Liver (tissue), 9 donors: Measurements from ENCODE around the gene SPATS2L. TPM values are rescaled to one million over a fixed set of nuclear protein-coding genes. Genes with fewer than 3 reads are reported as not detected.
A peak's percentile ranks its signal among the peaks of the same experiment; 100 is the strongest.

ENCODE experiments used
- DNase-seq: peaks from one replicate; pipeline ENCODE4 v3.0.0-alpha.2; 2017; ENCODE audit warnings: low spot score
- H3K27ac ChIP-seq, 2 donors: one replicate each; pipeline ENCODE4 v1.7.0; 2013; ENCODE audit warnings: inconsistent platforms in 2 of 2, low read length in 2 of 2, control low read depth in 1 of 2, low read depth in 1 of 2, mild to moderate bottlenecking in 1 of 2
- H3K27me3 ChIP-seq, 4 donors: one replicate each; pipeline versions ENCODE4 v1.6.1 to v1.7.0; 2013; ENCODE audit warnings: low read length in 3 of 4, inconsistent platforms in 1 of 4, mild to moderate bottlenecking in 1 of 4, moderate library complexity in 1 of 4; ENCODE audit not compliant: control insufficient read depth in 4 of 4, insufficient read depth in 4 of 4
- H3K36me3 ChIP-seq, 4 donors: one replicate each; pipeline versions ENCODE4 v1.6.1 to v1.7.0; 2013; ENCODE audit warnings: low read length in 3 of 4, mild to moderate bottlenecking in 3 of 4, low read depth in 1 of 4, moderate library complexity in 1 of 4; ENCODE audit not compliant: control insufficient read depth in 4 of 4, insufficient read depth in 3 of 4
- H3K4me1 ChIP-seq, 4 donors: one replicate each; pipeline versions ENCODE4 v1.6.1 to v1.7.0; 2013; ENCODE audit warnings: low read length in 3 of 4, mild to moderate bottlenecking in 3 of 4, moderate library complexity in 1 of 4; ENCODE audit not compliant: control insufficient read depth in 4 of 4, insufficient read depth in 4 of 4
- H3K4me3 ChIP-seq, 3 donors: one replicate each; pipeline versions ENCODE4 v1.6.1 to v1.7.0; 2013; ENCODE audit warnings: low read length in 3 of 3, control low read depth in 1 of 3, low read depth in 1 of 3, mild to moderate bottlenecking in 1 of 3
- H3K9ac ChIP-seq, 2 donors: one replicate each; pipeline ENCODE4 v1.7.0; 2013; ENCODE audit warnings: low read length in 2 of 2, mild to moderate bottlenecking in 2 of 2, moderate library complexity in 2 of 2, control low read depth in 1 of 2, low read depth in 1 of 2
- H3K9me3 ChIP-seq, 4 donors: one replicate each; pipeline versions ENCODE4 v1.6.1 to v1.7.0; 2013; ENCODE audit warnings: low read length in 3 of 4; ENCODE audit not compliant: control insufficient read depth in 4 of 4
- FOXA1 ChIP-seq: IDR thresholded peaks from 2 replicates; pipeline ENCODE4 v1.6.1; 2016; ENCODE audit warnings: antibody characterized with exemption
- FOXA2 ChIP-seq: IDR thresholded peaks from 2 replicates; pipeline ENCODE4 v1.6.1; 2016; ENCODE audit warnings: antibody characterized with exemption
- HNF4A ChIP-seq, 2 donors: conservative IDR thresholded peaks; 2 replicates each; pipeline ENCODE4 v1.6.1; 2016; ENCODE audit warnings: antibody characterized with exemption in 2 of 2, mild to moderate bottlenecking in 2 of 2
- JUND ChIP-seq, 2 donors: IDR thresholded peaks; 2 replicates each; pipeline ENCODE4 v1.6.1; 2016; ENCODE audit warnings: antibody characterized with exemption in 2 of 2
- NR2F2 ChIP-seq: IDR thresholded peaks from 2 replicates; pipeline ENCODE4 v1.6.1; 2016; ENCODE audit warnings: antibody characterized with exemption
- RXRA ChIP-seq, 2 donors: IDR thresholded peaks; 2 replicates each; pipeline ENCODE4 v1.6.1; 2017 to 2018; ENCODE audit warnings: antibody characterized with exemption in 2 of 2, mild to moderate bottlenecking in 1 of 2
- TAF1 ChIP-seq: conservative IDR thresholded peaks from 2 replicates; pipeline ENCODE4 v1.6.1; 2016; ENCODE audit warnings: antibody characterized with exemption, mild to moderate bottlenecking
- WGBS: extraction: QIAGEN DNeasy Blood & Tissue Kit; methylation state at CpG from one replicate; pipeline ENCODE4 v1.1.7; 2013; 5-methylcytosine and 5-hydroxymethylcytosine counted together
- polyA plus RNA-seq, 2 donors: library from polyadenylated mRNA; stranded (reverse) in 1 of 2; unstranded in 1 of 2; fragments of 200-250 nt in 1 of 2; fragments of >200 nt in 1 of 2; fragmentation: Nextera tagmentation in 1 of 2; extraction: Ambion mirVana in 1 of 2; gene quantifications; one replicate each; pipeline versions ENCODE4 v1.2.1 to v1.2.3, GENCODE V29; 2013 to 2015
- total RNA-seq, 2 donors: library from RNA; depleted of rRNA; stranded (reverse); fragments of >200 nt; gene quantifications; one replicate each; pipeline ENCODE4 v1.2.3, GENCODE V29; 2014
- TF ChIP-seq, protein P1 (sequence below): fragments of 150-350 bp; IDR thresholded peaks from 2 replicates; pipeline ENCODE4 v1.5.1; 2017; ENCODE audit warnings: improper control_type of control experiment, low read depth, low read length; ENCODE audit not compliant: missing input control
- TF ChIP-seq, protein P2 (sequence below): IDR thresholded peaks from 2 replicates; pipeline ENCODE4 v1.6.1; 2016; ENCODE audit warnings: antibody characterized with exemption
- donor health status: healthy.
- donor health status: healthy.
- donor health status: healthy.
- donor health status: healthy.
- donor health status: healthy.

SPATS2L gene
- total and polyA plus RNA-seq, 4 donors: 31.4 to 49.9 (median 42.4) TPM

DNA sequence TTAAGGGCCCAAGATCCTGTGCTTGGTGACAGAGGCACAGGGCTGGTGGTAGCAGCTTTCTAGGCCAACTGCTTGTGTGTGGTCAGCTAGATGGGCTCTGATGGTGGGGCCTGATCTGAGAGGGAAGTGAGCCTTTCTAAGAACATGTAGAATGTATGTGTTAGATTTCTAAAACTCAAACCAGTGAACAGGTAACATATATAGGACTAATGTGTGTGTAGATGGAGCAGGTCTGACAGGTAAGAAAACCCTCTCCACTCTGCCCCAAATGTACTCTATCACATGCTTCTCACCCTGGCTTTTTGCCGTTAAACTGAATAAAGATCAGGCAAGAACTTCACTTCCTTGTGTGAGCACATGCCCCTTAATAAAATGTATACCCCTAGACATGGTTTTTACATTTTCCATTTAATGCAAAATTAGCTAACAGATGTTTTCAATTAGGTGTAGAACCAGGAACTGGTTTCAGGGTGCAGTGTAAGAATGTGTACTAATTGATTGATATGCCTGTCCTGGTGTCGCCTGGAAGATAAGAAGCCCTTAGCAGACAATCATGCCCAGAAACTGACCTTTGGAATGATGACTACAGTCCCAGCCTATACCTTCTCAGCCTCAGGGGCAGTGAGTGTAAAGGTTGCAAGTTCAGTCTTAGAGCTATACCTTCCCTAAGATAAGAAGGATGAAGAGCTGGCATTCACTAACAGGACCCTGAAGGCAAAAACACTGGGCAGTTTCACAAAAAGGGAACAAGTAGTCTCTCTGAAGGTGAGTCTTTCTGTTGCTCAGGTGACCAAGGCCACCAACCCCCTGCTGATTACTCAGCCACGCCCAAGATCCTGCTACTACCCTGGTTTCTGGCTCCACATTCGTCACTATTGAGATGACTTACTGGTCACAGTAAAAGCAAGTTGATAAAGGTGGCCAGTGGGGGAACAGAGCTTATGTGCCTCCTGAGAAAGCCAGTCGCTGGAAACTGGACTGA lies 71.2 kb downstream of the SPATS2L start:
- no peak for DNase-seq
- H3K27me3 ChIP-seq: no peaks in the 10 kb centered on the region
- TF ChIP-seq HNF4A (conservative IDR thresholded peaks at IDR 0.05): peak; percentile 41 to 51
- no peak for TF ChIP-seq FOXA1
- WGBS: 59% methylated on average over 5 of the region's 5 CpGs
- no peaks in the 10 kb centered on the region for H3K9me3 ChIP-seq
- H3K4me1 ChIP-seq: peaks cover 12 to 60% (median 51%) of the 10 kb centered on the region in 4 donors
- H3K4me3 ChIP-seq: no peak overlapping the region
- peak overlapping the region; percentile 70 to 91 for H3K27ac ChIP-seq
- H3K9ac ChIP-seq: no peak overlapping the region
- H3K36me3 ChIP-seq: no peaks in the 10 kb centered on the region

DNA sequence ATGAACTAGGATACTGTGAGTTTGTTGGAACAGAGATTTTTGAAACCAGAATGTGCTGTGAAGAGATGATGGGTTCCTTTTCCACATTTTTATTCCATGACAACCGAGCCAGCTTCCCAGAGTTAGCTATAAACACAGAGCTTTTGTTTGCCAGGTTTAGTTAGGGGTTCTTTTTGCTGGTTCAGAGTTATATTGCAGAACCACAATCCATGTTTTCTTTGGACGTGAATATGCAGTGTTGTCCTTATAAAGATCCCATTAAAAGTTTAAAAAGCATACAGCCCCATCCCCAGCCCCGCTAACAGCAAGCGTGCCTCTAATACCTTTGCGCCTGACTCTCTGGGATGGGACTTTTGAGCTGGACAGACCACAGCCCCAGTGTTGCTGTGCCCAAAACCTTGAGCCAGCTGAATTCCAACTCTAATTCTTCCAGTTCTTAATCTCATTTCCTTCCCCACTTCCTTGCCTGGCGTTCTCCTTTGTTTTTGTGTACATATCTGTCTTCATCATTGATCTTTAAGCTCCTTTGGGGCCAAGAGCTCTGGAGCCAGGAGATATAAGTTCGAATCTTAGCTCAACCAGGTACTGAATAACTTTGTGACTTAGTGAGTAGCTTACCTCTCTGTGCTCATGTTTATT lies 72.3 kb downstream of the SPATS2L start:
- DNase-seq: no peak
- TF ChIP-seq TAF1: no peak
- TF ChIP-seq JUND (IDR thresholded peaks at IDR 0.05): no peak
- no peak for TF ChIP-seq FOXA1
- TF ChIP-seq, protein P1, sequence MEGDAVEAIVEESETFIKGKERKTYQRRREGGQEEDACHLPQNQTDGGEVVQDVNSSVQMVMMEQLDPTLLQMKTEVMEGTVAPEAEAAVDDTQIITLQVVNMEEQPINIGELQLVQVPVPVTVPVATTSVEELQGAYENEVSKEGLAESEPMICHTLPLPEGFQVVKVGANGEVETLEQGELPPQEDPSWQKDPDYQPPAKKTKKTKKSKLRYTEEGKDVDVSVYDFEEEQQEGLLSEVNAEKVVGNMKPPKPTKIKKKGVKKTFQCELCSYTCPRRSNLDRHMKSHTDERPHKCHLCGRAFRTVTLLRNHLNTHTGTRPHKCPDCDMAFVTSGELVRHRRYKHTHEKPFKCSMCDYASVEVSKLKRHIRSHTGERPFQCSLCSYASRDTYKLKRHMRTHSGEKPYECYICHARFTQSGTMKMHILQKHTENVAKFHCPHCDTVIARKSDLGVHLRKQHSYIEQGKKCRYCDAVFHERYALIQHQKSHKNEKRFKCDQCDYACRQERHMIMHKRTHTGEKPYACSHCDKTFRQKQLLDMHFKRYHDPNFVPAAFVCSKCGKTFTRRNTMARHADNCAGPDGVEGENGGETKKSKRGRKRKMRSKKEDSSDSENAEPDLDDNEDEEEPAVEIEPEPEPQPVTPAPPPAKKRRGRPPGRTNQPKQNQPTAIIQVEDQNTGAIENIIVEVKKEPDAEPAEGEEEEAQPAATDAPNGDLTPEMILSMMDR: no peak
- TF ChIP-seq, protein P2, sequence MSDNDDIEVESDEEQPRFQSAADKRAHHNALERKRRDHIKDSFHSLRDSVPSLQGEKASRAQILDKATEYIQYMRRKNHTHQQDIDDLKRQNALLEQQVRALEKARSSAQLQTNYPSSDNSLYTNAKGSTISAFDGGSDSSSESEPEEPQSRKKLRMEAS: no peak
- no peak for TF ChIP-seq HNF4A (conservative IDR thresholded peaks at IDR 0.05)
- Histone ChIP-seq H3K36me3 (no peaks in the 10 kb centered on the region), H3K27ac (peak overlapping the region; percentile 70 to 91), H3K4me1 (peaks cover 13 to 59% (median 47%) of the 10 kb centered on the region in 4 donors), H3K9ac (no peak overlapping the region), H3K27me3 (no peaks in the 10 kb centered on the region), H3K4me3 (no peak overlapping the region), H3K9me3 (no peaks in the 10 kb centered on the region)
- WGBS: 72% methylated on average over 7 of the region's 7 CpGs

DNA sequence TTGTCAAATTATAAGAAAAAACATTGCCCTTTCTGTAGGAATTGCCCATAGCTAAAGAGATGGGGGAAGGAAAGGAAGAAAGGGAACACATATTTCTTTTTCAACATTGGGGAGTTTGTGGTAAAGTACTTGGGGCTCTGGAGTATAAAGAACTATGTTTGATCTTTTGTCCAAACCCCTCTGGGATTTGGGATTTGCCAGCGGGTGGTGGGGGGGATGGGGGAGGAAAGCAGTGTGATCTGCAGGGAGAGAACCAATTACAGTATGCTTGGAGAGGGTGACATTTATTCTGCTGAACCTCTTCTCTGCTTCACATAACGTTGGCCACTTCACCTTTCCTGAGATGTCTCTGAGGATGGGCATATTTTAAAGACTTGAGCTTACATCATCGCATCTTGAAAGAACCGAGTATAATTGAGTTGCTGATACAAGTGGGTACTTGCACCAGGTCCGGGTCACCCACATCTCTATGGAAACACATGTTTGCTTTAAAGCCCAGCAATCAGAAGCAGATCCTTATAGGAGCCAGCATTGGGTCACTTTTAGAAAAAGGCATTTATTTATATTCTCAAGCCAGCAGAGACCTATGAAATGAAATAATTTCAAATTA lies 73.1 kb downstream of the SPATS2L start:
- Histone ChIP-seq H3K27ac (peak overlapping the region in 1 of 2 donors; percentile 70), H3K36me3 (no peaks in the 10 kb centered on the region), H3K27me3 (no peaks in the 10 kb centered on the region), H3K9ac (no peak overlapping the region), H3K9me3 (no peaks in the 10 kb centered on the region), H3K4me3 (no peak overlapping the region), H3K4me1 (peaks cover 13 to 54% (median 41%) of the 10 kb centered on the region in 4 donors)
- 76% methylated on average over 5 of the region's 5 CpGs for WGBS
- no peak for DNase-seq
- TF ChIP-seq NR2F2: no peak
- TF ChIP-seq TAF1: no peak
- TF ChIP-seq JUND (IDR thresholded peaks at IDR 0.05): no peak
- TF ChIP-seq RXRA (IDR thresholded peaks at IDR 0.05): no peak
- TF ChIP-seq FOXA2: no peak
- no peak for TF ChIP-seq HNF4A (conservative IDR thresholded peaks at IDR 0.05)
